SK-N-SH (cell line): ENCODE data around the gene KCNJ10. TPM values are rescaled to one million over a fixed set of nuclear protein-coding genes. Genes with fewer than 3 reads are reported as not detected.

Experiments used
- CTCF ChIA-PET: fragments of 300-600, 350-600 bp; formaldehyde crosslinking; extraction: SDS; loops from one replicate; lab custom pipeline; 2021; lab: Yijun Ruan, JAX
- POLR2A ChIA-PET: fragments of 350-600 bp; sonication (Branson Sonifier 250); formaldehyde crosslinking; extraction: SDS; loops from one replicate; lab custom pipeline; 2020; ENCODE audit warnings: antibody characterized with exemption, inconsistent platforms; lab: Yijun Ruan, JAX
- DNase-seq: peaks from one replicate; pipeline ENCODE4 v3.0.0; 2012
- H2AFZ ChIP-seq: fragments of 200-600 bp; sonication (generic); 2 replicates; pipeline ENCODE4 v1.8.1; 2016; ENCODE audit warnings: antibody characterized with exemption, mild to moderate bottlenecking, low read depth
- H3F3A ChIP-seq: fragments of 200-600 bp; sonication (generic); replicated peaks from 2 replicates; pipeline ENCODE3; 2016; ENCODE audit warnings: antibody characterized with exemption, mild to moderate bottlenecking; ENCODE audit not compliant: insufficient read depth
- H3K27ac ChIP-seq, 2 experiments: fragments of 200-500 bp in 1 of 2; fragments of 200-600 bp in 1 of 2; sonication (Bioruptor generic) in 1 of 2; sonication (generic), shearing (Covaris generic) in 1 of 2; 2 replicates each; pipeline versions ENCODE4 v1.5.1 to v1.6.1; 2014 to 2016; ENCODE audit warnings: low read depth in 2 of 2, inconsistent platforms in 1 of 2, low read length in 1 of 2, mild to moderate bottlenecking in 1 of 2, mixed read lengths in 1 of 2
- H3K27me3 ChIP-seq: fragments of 200-600 bp; sonication (generic), shearing (Covaris generic); 2 replicates; pipeline ENCODE4 v1.6.1; 2016; ENCODE audit warnings: mixed run types; ENCODE audit not compliant: insufficient read depth
- H3K36me3 ChIP-seq, 2 experiments: fragments of 200-500 bp in 1 of 2; fragments of 200-600 bp in 1 of 2; sonication (Bioruptor generic) in 1 of 2; sonication (generic) in 1 of 2; replicated peaks in 1 of 2; 2 replicates each; pipeline versions ENCODE3 to v1.5.1; 2014 to 2016; ENCODE audit warnings: low read length in 1 of 2, mild to moderate bottlenecking in 1 of 2; ENCODE audit not compliant: insufficient read depth in 2 of 2, control insufficient read depth in 1 of 2
- H3K4me1 ChIP-seq, 2 experiments: fragments of 200-500 bp in 1 of 2; fragments of 200-600 bp in 1 of 2; sonication (Bioruptor generic) in 1 of 2; sonication (generic), shearing (Covaris generic) in 1 of 2; 2 replicates each; pipeline versions ENCODE4 v1.5.1 to v1.6.1; 2014 to 2016; ENCODE audit warnings: low read depth in 1 of 2, low read length in 1 of 2, mixed run types in 1 of 2; ENCODE audit not compliant: insufficient read depth in 2 of 2, control insufficient read depth in 1 of 2
- H3K4me2 ChIP-seq: fragments of 200-600 bp; sonication (generic), shearing (Covaris generic); 2 replicates; pipeline ENCODE4 v1.6.1; 2017; ENCODE audit warnings: mixed run types
- H3K4me3 ChIP-seq, 2 experiments: fragments of 200-500 bp in 1 of 2; fragments of 200-600 bp in 1 of 2; sonication (Bioruptor generic) in 1 of 2; sonication (generic), shearing (Covaris generic) in 1 of 2; 2 replicates each; pipeline versions ENCODE4 v1.5.1 to v1.8.1; 2014 to 2016; ENCODE audit warnings: low read depth in 2 of 2, inconsistent platforms in 1 of 2, low read length in 1 of 2, mild to moderate bottlenecking in 1 of 2, mixed read lengths in 1 of 2, moderate library complexity in 1 of 2
- H3K79me2 ChIP-seq: fragments of 200-600 bp; sonication (generic); 2 replicates; pipeline ENCODE4 v1.8.1; 2017; ENCODE audit warnings: mild to moderate bottlenecking; ENCODE audit not compliant: insufficient read depth
- H3K9ac ChIP-seq: fragments of 200-600 bp; sonication (generic); 2 replicates; pipeline ENCODE4 v1.6.1; 2017; ENCODE audit warnings: mixed run types
- H3K9me2 ChIP-seq: fragments of 200-600 bp; sonication (generic); 2 replicates; pipeline ENCODE4 v1.6.1; 2017; ENCODE audit warnings: mixed run types
- H3K9me3 ChIP-seq: fragments of 200-600 bp; sonication (generic); 2 replicates; pipeline ENCODE4 v1.6.1; 2017; ENCODE audit warnings: mixed run types, mild to moderate bottlenecking, moderate library complexity
- H4K20me1 ChIP-seq: fragments of 200-600 bp; sonication (generic); 2 replicates; pipeline ENCODE4 v1.6.1; 2017; ENCODE audit warnings: mild to moderate bottlenecking, mixed run types; ENCODE audit not compliant: insufficient read depth
- CHD2 ChIP-seq: fragments of 150-350 bp; IDR thresholded peaks from 2 replicates; pipeline ENCODE4 v1.6.1; 2018; ENCODE audit warnings: low read length; ENCODE audit not compliant: partially characterized antibody
- ELF1 ChIP-seq: IDR thresholded peaks from 2 replicates; pipeline ENCODE4 v1.4.0; 2012
- FOSL2 ChIP-seq: IDR thresholded peaks from 2 replicates; pipeline ENCODE4 v1.4.0; 2012; ENCODE audit warnings: low read depth, mild to moderate bottlenecking, moderate library complexity, borderline replicate concordance
- FOXJ3 ChIP-seq: sonication (generic); formaldehyde crosslinking; IDR thresholded peaks from 2 replicates; pipeline ENCODE4 v1.5.1; 2020; ENCODE audit warnings: mild to moderate bottlenecking, missing genetic modification reagents
- FOXM1 ChIP-seq: IDR thresholded peaks from 2 replicates; pipeline ENCODE4 v1.4.0; 2012; ENCODE audit warnings: low read depth, mild to moderate bottlenecking
- GABPA ChIP-seq: IDR thresholded peaks from 2 replicates; pipeline ENCODE4 v1.4.0; 2012; ENCODE audit warnings: low read depth, mild to moderate bottlenecking
- MAX ChIP-seq: IDR thresholded peaks from 2 replicates; pipeline ENCODE4 v1.4.0; 2012; ENCODE audit warnings: low read depth
- MEF2A ChIP-seq: IDR thresholded peaks from 2 replicates; pipeline ENCODE4 v1.4.0; 2012; ENCODE audit warnings: low read depth, borderline replicate concordance
- NFIC ChIP-seq: IDR thresholded peaks from 2 replicates; pipeline ENCODE4 v1.4.0; 2012; ENCODE audit warnings: borderline replicate concordance
- NRF1 ChIP-seq: IDR thresholded peaks from 2 replicates; pipeline ENCODE4 v1.6.1; 2012; ENCODE audit warnings: low read depth, mild to moderate bottlenecking, low read length
- PBX3 ChIP-seq: IDR thresholded peaks from 2 replicates; pipeline ENCODE4; 2012
- RFX5 ChIP-seq: IDR thresholded peaks from 2 replicates; pipeline ENCODE4 v1.6.1; 2012; ENCODE audit warnings: mild to moderate bottlenecking, improper control_type of control experiment, low read length
- SIN3A ChIP-seq: IDR thresholded peaks from 2 replicates; pipeline ENCODE4 v1.6.1; 2012; ENCODE audit warnings: low read depth, mild to moderate bottlenecking, low read length, moderate library complexity, borderline replicate concordance
- SMC3 ChIP-seq: IDR thresholded peaks from 2 replicates; pipeline ENCODE4 v1.6.1; 2012; ENCODE audit warnings: low read depth, low read length, improper control_type of control experiment
- TAF1 ChIP-seq: IDR thresholded peaks from 2 replicates; pipeline ENCODE4 v1.6.1; 2012; ENCODE audit warnings: low read depth, mild to moderate bottlenecking, low read length, moderate library complexity, borderline replicate concordance
- TCF12 ChIP-seq: IDR thresholded peaks from 2 replicates; pipeline ENCODE4 v1.4.0; 2012
- WGBS: methylation state at CpG from one replicate; pipeline ENCODE4 v1.1.6; 2017; ENCODE audit warnings: low lambda C conversion rate; 5-methylcytosine and 5-hydroxymethylcytosine counted together
- polyA plus RNA-seq, 3 experiments: library from polyadenylated mRNA; depleted of rRNA; stranded (reverse); fragments of >200 nt; gene quantifications; 2 replicates each; pipeline ENCODE4 v1.2.3, GENCODE V29; 2012
- TF ChIP-seq, protein P1 (sequence below): fragments of 150-350 bp; IDR thresholded peaks from 2 replicates; pipeline ENCODE4 v1.6.1; 2016; ENCODE audit warnings: mild to moderate bottlenecking, low read depth, low read length
- TF ChIP-seq, protein P2 (sequence below): fragments of 150-350 bp; IDR thresholded peaks from 2 replicates; pipeline ENCODE4 v1.6.1; 2017; ENCODE audit warnings: antibody characterized with exemption, low read length, low read depth, borderline replicate concordance

KCNJ10 gene
- polyA plus RNA-seq, 1 of the 3 experiments (the other 2 are of a cell fraction) = not detected

DNA sequence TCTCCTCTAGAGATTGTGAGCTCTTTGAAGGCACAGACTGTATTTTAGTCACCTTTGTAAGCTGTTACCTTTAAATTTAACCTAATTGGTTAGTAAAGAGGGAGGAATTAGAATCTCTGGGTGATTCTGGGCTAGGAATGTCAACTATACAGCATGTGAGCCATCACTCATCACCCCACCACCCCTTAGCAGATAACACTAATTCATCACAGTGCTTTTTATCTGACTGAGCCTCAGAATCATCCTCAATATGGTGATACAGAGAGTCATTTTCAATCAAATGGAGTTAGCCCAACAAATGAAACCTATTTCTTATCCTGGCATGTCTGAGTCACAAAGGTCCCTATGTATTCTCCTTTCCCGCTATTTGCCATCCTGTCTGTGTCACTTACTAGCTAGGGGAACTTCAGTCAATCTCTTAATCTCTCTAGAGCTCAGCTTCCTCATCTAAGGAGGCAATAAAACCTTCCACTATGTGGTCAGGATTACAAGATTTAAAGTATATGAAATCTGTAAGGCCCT is 13.3 kb downstream of the KCNJ10 start:
- no peak overlapping the region for H3K27ac ChIP-seq
- CTCF ChIA-PET = interaction anchor here (0.8 to 9.8 kb wide), 5 partner anchors 10 to 28 kb away, joined by 3 to 76 read pairs (median 8); partner anchors contain the start of gene KCNJ9
- H3K9me2 ChIP-seq = no peaks in the 10 kb centered on the region
- DNase-seq = no peak
- POLR2A ChIA-PET = no interaction called here
- WGBS = 13% methylated on average over 1 of the region's 1 CpG
- no peaks in the 10 kb centered on the region for H3K36me3 ChIP-seq
- H3K9ac ChIP-seq = no peak overlapping the region
- H3K4me2 ChIP-seq = no peak overlapping the region
- H3K79me2 ChIP-seq = no peaks in the 10 kb centered on the region
- H3K4me1 ChIP-seq = peaks cover 0 to 7% of the 10 kb centered on the region in 2 experiments; a peak in 1 of 4 replicates
- H4K20me1 ChIP-seq = no peaks in the 10 kb centered on the region
- H3K27me3 ChIP-seq = peaks cover 74% of the 10 kb centered on the region
- H2AFZ ChIP-seq = no peak overlapping the region
- TF ChIP-seq RFX5 (no peak), NRF1 (no peak), SIN3A (no peak), MAX (no peak), FOSL2 (no peak), PBX3 (no peak), SMC3 (no peak), FOXJ3 (CRISPR knock-in tag) (no peak), ELF1 (no peak), TAF1 (no peak), CHD2 (no peak), FOXM1 (no peak), TCF12 (no peak), MEF2A (no peak), GABPA (no peak), NFIC (no peak)
- TF ChIP-seq, protein P1, sequence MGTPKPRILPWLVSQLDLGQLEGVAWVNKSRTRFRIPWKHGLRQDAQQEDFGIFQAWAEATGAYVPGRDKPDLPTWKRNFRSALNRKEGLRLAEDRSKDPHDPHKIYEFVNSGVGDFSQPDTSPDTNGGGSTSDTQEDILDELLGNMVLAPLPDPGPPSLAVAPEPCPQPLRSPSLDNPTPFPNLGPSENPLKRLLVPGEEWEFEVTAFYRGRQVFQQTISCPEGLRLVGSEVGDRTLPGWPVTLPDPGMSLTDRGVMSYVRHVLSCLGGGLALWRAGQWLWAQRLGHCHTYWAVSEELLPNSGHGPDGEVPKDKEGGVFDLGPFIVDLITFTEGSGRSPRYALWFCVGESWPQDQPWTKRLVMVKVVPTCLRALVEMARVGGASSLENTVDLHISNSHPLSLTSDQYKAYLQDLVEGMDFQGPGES = no peak
- TF ChIP-seq, protein P2, sequence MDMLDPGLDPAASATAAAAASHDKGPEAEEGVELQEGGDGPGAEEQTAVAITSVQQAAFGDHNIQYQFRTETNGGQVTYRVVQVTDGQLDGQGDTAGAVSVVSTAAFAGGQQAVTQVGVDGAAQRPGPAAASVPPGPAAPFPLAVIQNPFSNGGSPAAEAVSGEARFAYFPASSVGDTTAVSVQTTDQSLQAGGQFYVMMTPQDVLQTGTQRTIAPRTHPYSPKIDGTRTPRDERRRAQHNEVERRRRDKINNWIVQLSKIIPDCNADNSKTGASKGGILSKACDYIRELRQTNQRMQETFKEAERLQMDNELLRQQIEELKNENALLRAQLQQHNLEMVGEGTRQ = no peak
- H3K4me3 ChIP-seq = no peak overlapping the region
- H3K9me3 ChIP-seq = no peaks in the 10 kb centered on the region
- H3F3A ChIP-seq = no peaks in the 10 kb centered on the region
